ENCODE data around the gene CFAP73.

CFAP73 gene

GRCh38 chr12:113142173-113142885 is 7.2 kb upstream of the CFAP73 start:
- TF ChIP-seq CTCF (IDR thresholded peaks at IDR 0.05; ENCODE audit: low read depth, low read length, missing control alignments): no peak
- no peak overlapping the region for H3K4me3 ChIP-seq (ENCODE audit: low read depth, low read length)
- no peaks in the 10 kb centered on the region for H3K27me3 ChIP-seq (replicated peaks)
- H3K27ac ChIP-seq: no peak overlapping the region
- in situ Hi-C loops (cut with HindIII; ENCODE audit: low pct_ligation_motif_present, low sequenced_read_pairs): no loop called here
- no peaks in the 10 kb centered on the region for H3K36me3 ChIP-seq (replicated peaks)
- no peak for DNase-seq

GRCh38 chr12:113142886-113143332 is 6.6 kb upstream of the CFAP73 start:
- Histone ChIP-seq H3K4me3 (ENCODE audit: low read depth, low read length) (no peak overlapping the region), H3K27ac (no peak overlapping the region), H3K27me3 (replicated peaks) (no peaks in the 10 kb centered on the region), H3K36me3 (replicated peaks) (no peaks in the 10 kb centered on the region)
- in situ Hi-C loops (cut with HindIII; ENCODE audit: low pct_ligation_motif_present, low sequenced_read_pairs): no loop called here
- no peak for TF ChIP-seq CTCF (IDR thresholded peaks at IDR 0.05; ENCODE audit: low read depth, low read length, missing control alignments)
- no peak for DNase-seq

GRCh38 chr12:113143959-113144358 is 5.6 kb upstream of the CFAP73 start:
- no peak for TF ChIP-seq CTCF (IDR thresholded peaks at IDR 0.05; ENCODE audit: low read depth, low read length, missing control alignments)
- Histone ChIP-seq H3K27me3 (replicated peaks) (no peaks in the 10 kb centered on the region), H3K27ac (no peak overlapping the region), H3K4me3 (ENCODE audit: low read depth, low read length) (no peak overlapping the region), H3K36me3 (replicated peaks) (no peaks in the 10 kb centered on the region)
- in situ Hi-C loops (cut with HindIII; ENCODE audit: low pct_ligation_motif_present, low sequenced_read_pairs): no loop called here
- no peak for DNase-seq

GRCh38 chr12:113144806-113145205 is 4.7 kb upstream of the CFAP73 start:
- H3K36me3 ChIP-seq (replicated peaks): no peaks in the 10 kb centered on the region
- H3K27me3 ChIP-seq (replicated peaks): no peaks in the 10 kb centered on the region
- in situ Hi-C loops (cut with HindIII; ENCODE audit: low pct_ligation_motif_present, low sequenced_read_pairs): no loop called here
- no peak overlapping the region for H3K27ac ChIP-seq
- no peak for DNase-seq
- no peak for TF ChIP-seq CTCF (IDR thresholded peaks at IDR 0.05; ENCODE audit: low read depth, low read length, missing control alignments)
- H3K4me3 ChIP-seq (ENCODE audit: low read depth, low read length): no peak overlapping the region

GRCh38 chr12:113145720-113146551 is 3.6 kb upstream of the CFAP73 start:
- TF ChIP-seq CTCF (IDR thresholded peaks at IDR 0.05; ENCODE audit: low read depth, low read length, missing control alignments): no peak
- Histone ChIP-seq H3K36me3 (replicated peaks) (no peaks in the 10 kb centered on the region), H3K4me3 (ENCODE audit: low read depth, low read length) (no peak overlapping the region), H3K27me3 (replicated peaks) (no peaks in the 10 kb centered on the region), H3K27ac (no peak overlapping the region)
- in situ Hi-C loops (cut with HindIII; ENCODE audit: low pct_ligation_motif_present, low sequenced_read_pairs): no loop called here
- DNase-seq: no peak

All from brain microvascular endothelial cell (primary cell).